ENCODE results near the gene SLC25A47.
"Not testable (repeated sequence)": the region's sequence is repeated elsewhere in the genome, so short reads cannot be mapped to it uniquely, and the experiment has no call there.

SLC25A47 gene

DNA sequence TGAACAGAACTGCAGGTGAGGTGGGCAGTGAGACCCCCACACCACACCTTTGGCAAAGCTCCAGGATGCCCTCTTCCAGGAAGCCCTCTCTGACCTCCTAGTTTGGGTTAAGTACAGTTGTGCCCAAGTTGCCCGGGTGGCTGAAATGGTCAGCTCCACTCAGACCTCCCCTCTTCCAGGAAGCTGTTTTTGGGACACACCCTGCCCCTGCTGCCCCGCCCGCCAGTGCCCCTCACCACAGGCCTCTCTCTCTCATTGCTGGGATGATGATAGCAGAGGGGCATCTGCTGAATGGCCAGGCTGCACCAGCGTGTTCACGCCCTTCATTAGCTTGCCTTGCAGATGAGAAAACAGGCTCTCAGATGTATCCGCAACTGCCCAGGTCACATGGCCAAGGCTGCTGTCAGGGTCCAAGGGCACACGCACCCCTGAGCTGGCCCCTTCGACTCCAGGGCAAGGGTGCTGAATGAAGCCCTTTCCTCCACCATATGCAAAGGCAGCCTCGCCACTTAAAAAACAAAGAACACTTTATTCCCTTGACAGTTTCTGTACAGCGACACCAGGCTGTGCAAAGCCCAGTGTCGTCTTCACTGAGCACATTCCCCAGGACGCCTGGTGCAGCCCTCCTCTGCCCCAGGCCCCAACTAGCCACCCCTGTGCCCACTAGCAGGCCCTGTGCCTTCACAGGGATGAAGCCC, 32.4 kb upstream of the SLC25A47 start:
- DNase-seq, result no peak

- DNase-seq, result no peak
Measured at GRCh38 chr14:100291305-100292075, 31.6 kb upstream of the SLC25A47 start.

- DNase-seq, result no peak
Measured at GRCh38 chr14:100292301-100292775, 30.8 kb upstream of the SLC25A47 start.

GRCh38 chr14:100292776-100293461, 30.2 kb upstream of the SLC25A47 start:
- DNase-seq, result no peak

DNA sequence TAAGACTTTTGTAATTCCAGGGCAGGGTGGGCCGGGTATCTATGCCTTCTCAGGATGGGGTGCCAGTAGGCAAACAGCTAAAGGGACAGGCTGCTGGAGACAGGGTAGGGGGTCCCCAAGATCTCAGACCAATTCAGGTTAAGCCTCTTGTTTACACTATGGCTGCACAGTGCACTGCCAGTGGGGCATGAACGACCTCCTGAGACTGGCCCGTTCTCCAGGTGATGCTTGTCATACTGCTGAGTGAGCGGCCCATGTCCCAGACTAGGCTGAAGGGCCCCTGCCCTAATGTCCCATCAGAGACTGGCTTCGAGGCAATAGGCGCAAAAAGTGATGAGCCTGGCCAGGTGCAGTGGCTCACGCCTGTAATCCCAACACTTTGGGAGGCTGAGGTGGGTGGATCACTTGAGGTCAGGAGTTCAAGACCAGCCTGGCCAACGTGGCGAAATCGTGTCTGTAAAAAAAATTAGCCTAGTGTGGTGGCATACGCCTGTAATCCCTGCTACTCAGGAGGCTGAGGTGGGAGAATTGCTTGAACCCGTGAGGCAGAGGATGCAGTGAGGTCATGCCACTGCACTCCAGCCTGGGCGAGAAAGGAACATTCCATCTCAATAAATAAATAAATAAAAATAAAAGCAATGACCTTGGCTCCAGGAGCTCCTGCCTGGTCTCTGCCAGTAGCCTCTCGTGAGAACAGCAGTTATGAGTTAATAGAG, 29.5 kb upstream of the SLC25A47 start:
- DNase-seq, result no peak

GRCh38 chr14:100294213-100294962, 28.8 kb upstream of the SLC25A47 start:
- no peak for DNase-seq

DNA sequence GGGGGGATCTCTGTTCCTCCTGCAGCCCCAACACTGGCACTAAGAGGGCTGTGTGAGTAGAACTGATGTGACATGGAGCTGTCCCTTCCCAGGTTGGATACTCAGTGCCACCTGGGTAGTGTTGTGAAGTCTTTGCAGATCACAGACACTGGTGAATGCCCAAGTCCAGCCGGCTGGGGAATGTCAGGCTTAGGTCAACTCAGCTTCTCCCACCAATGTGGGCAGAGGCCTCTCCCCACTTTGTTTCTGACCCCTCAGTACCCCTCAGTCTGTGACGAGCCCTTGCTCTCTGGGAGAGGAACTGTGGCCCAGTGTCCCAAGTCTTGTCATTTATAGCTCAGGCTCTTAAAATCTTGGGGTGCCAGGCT, 28.2 kb upstream of the SLC25A47 start:
- no peak for DNase-seq

DNA sequence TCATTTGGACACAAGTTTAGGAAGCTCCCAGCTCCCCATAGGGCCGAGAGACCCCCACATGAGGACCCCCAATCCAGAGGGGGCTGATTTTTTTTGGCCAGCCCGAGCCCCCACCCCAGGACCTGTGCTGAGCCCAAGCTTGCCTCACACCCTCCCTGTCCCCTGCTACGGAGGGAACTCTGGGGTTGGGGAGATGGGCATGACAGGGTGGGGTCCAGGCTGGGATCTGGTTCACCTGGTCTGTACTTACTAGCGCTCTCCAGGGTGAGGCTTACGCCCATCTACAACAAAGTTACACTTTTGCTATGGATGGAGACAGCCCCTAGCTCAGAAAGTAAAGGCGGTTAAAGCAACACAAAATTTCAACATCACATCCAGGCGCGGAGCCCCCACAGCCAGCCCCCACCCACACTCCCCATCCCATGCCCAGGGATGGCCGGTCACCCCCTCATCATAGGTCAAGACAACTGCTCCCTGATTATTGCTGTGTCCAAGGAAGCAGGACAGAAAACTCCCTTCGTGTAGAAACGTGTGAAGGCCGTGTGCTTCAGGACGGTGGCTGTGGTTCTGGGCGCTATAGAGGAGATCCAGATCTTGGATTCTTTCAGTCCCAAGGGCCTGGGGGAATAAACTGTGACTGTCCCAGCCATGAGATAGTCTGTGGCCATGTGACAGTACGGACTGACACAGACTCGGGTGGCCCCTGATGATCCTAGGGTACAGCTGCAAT, 27.6 kb upstream of the SLC25A47 start:
- DNase-seq, result no peak

GRCh38 chr14:100296106-100296651, 27.0 kb upstream of the SLC25A47 start:
- no peak for DNase-seq

DNA sequence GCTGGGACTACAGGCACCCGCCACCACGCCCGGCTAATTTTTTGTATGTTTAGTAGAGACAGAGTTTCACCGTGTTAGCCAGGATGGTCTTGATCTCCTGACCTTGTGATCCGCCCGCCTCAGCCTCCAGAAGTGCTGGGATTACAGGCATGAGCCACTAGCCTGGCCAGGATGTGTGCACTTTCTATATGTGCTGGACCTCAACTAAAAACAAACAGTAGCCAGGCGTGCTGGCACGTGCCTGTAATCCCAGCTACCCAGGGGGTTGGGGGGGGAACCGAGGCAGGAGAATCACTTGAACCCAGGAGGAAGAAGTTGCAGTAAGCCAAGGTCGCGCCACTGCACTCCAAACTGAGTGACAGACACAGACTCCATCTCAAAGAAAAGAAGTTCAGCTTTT, 26.4 kb upstream of the SLC25A47 start:
- not testable (repeated sequence) for DNase-seq

DNA sequence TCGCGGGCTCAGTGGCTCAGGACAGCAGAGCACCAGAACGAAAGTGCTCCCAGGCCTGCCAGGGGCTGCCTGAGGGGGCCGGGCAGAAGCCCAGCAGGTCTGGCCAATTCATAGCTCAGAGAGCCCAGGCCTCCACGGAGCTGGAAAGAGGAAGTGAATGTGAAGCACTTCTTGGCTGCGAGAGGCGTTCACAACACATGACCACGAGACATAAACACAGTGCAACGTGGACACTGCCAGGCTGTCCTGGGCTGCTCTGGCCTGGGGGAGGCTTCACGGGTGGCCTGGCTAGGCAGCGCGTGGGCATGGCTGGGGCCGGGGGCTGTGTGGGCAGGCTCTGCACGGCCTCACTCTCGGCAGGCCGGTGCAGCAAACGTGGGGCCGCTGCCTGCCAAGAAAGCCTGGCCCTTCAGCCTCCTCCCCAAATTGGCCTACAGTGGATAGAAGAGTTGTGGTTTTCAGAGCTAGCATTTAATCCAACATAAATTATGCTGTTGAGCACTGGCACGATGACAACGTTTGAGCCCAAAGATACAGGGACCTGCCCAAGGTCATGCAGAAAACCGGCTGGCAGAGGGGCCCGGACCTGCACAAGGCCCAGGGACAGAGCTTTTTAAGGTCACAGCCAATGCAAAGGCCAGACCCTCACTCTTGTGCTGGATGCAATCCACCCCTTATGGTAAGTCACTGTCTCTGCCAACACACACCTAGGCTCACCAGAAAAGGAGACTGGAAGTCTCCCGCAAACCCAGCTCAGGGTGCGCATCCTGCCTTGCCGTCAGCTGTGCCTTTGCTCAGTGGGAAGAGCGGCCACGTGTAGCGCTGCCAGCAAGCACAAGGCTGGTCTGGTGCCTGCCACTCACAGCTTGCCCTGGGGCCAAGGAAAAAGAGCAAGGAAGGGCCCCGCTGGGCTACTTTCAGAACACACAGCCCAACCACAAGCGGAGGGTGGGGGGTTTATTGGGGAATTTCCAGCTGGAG, 25.5 kb upstream of the SLC25A47 start:
- no peak for DNase-seq

- no peak for DNase-seq
Measured at GRCh38 chr14:100298551-100299237, 24.4 kb upstream of the SLC25A47 start.

DNA sequence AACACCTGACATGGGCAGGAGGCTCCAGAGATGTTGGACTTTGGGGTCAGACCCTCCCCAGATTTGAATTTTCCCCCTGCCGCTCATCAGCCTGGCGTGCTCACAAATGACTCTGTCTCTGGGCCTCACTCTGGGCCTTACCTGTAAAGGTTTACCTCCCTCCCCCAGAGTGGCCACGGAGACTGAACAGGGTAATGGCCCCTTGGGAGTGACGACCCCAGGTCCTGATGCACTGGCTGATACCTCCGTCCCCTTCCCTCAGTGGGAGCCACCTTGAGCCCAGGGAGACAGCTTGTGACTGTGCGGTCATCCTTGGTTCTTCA, 23.9 kb upstream of the SLC25A47 start:
- no peak for DNase-seq

DNA sequence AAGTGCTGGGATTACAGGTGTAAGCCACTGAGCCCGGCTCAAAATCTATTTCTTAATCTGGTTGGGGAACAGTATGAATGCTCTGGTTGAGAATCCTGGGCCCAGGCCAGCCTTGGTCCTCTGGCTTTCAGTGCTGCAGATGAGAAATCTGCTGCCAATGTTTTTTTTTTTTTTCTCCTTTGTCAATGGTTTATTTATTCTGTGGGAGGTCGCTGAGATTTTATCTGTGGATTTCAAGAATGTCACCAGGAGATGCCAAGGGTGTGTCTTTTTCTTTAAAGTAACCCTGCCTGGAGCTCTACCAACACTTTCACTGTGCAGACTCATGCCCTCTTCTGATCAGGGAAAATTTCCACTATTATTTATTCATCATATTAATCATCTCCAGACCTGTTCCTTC, 20.5 kb upstream of the SLC25A47 start:
- DNase-seq, result no peak

DNA sequence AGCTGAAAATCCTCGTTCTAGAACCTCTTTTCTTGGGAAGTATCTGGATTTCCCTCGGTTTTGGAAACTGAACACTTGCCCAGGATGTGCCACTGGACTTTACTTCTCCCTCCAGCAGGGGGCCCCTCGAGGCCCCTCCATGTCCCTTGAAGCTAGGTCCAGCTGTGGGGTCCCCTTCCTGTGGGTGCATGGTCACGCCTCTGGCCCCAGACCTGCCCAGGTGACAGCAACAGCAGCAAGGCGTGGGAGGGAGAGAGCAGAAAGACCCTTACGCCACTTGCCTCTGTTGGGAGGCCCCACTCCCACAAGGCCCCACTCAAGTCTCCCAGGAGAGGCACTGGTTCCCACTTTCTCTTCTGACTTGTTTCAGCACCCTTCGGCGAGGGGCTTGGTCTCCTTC, 20.0 kb upstream of the SLC25A47 start:
- no peak for DNase-seq

GRCh38 chr14:100303925-100304324, 19.2 kb upstream of the SLC25A47 start:
- DNase-seq, result no peak

- DNase-seq, result no peak
Measured at GRCh38 chr14:100304825-100305323, 18.3 kb upstream of the SLC25A47 start.

- DNase-seq, result no peak
Measured at GRCh38 chr14:100305324-100306100, 17.6 kb upstream of the SLC25A47 start.
